ENCODE data around the gene ANO9. TPM values are rescaled to one million over a fixed set of nuclear protein-coding genes. Genes with fewer than 3 reads are reported as not detected.

ANO9 gene
- total RNA-seq, 4 donors from 2014 or later: 0.79 to 3.6 (median 3.1) TPM

DNA sequence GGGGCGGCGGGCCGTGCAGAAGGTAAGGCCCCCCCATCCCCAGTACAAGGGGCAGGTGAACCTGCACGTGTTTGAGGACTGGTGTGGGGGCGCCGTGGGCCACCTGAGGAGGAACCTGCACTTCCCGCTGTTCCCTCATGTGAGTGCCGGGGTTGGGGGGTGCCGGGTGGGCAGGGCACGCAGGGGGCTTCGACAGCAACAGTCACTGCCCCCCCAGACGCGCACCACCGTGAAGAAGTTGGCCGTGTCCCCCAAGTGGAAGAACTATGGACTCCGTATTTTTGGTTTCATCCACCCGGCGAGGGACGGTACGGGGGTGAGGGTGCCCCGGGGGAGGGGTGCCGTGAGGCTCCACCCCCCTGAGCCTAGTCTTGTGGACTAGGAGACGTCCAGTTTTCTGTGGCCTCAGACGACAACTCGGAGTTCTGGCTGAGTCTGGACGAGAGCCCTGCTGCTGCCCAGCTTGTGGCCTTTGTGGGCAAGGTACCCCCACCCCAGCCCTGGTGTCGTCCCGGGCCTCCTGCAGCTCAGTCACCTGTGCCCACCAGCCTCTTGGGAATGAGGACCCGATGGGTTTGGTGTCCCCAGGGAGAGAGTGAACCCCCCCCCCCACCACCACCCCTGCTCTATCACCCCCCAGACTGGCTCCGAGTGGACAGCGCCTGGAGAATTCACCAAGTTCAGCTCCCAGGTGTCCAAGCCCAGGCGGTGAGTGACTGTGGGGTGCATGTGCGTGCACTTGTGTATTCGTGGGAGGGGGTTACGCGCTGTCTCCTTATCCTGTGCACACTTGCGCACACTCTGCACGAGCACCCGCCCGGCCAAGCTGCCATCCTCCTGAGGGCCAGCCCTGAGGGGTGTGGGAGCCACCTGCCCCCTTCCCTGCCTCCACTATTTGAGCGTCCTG lies 68.7 kb downstream of the ANO9 start:
- ATAC-seq (ENCODE audit: low FRiP score): no peak
- TF ChIP-seq, protein P1, sequence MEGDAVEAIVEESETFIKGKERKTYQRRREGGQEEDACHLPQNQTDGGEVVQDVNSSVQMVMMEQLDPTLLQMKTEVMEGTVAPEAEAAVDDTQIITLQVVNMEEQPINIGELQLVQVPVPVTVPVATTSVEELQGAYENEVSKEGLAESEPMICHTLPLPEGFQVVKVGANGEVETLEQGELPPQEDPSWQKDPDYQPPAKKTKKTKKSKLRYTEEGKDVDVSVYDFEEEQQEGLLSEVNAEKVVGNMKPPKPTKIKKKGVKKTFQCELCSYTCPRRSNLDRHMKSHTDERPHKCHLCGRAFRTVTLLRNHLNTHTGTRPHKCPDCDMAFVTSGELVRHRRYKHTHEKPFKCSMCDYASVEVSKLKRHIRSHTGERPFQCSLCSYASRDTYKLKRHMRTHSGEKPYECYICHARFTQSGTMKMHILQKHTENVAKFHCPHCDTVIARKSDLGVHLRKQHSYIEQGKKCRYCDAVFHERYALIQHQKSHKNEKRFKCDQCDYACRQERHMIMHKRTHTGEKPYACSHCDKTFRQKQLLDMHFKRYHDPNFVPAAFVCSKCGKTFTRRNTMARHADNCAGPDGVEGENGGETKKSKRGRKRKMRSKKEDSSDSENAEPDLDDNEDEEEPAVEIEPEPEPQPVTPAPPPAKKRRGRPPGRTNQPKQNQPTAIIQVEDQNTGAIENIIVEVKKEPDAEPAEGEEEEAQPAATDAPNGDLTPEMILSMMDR (IDR thresholded peaks at IDR 0.05): no peak
- no peak for DNase-seq (ENCODE audit: low spot score)

DNA sequence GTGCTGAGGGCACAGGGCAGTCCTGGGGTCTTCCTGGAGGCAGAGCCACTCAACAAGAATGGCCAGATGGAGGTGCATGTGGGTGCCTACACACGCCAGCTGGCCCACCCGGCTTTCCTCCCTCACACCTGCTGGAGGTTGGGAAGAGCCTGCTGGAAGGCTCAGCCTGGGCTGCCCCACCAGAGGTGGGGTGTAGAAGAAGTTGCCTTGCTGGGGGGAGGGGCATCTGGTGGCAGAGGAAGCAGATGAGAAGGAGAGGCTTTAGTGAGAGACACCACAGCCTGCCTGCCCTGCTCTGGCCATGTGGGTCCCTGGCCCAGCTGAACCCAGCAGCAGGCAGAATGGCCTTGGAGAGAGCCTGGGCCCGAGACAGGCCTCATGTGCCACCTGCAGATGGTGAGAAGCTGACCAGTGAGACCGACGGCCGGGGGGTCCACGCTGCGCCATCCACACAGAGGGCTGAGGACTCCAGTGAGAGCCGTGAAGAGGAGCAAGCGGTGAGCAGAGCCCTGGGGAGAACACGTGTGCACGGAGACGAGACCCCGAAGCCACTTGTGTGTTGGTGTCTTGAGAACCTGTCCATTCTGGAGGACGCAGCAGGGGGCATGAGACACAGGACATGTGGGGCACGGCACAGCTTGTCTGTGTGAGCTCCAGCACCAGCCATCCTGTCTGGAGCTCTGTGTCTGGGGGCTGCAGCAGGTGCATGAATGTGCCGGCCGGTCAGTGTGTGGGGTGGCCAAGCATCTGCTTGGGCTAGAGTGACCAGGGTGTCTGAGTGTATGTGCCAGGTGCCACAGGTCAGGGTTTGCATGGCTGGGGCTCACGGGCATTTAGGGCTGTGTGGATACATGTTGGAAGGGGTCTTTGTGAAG lies 69.9 kb downstream of the ANO9 start:
- TF ChIP-seq, protein P1 (IDR thresholded peaks at IDR 0.05): no peak
- ATAC-seq (ENCODE audit: low FRiP score) (no peak), DNase-seq (ENCODE audit: low spot score) (no peak)

DNA sequence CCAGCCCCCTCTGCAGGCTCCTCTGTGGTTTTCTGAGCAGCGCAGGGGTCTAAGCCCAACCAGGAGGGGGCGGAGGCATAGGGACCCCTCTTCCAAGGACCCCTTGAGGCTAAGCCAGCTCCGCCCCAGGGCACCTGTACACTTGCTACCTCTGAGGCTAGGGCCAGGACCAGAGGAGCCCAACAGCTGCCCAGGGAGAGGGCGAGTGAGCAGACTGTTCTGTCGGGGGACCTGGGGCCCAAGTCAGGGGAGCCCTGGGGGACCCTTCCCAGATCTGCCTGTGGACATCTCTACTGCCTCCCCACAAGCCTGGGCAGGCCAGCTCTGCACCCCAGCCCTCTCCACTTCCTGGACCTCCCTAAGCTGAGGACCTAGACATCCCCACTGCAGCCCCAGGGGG lies 70.8 kb downstream of the ANO9 start:
- TF ChIP-seq, protein P1 (IDR thresholded peaks at IDR 0.05): no peak
- ATAC-seq (ENCODE audit: low FRiP score): no peak

DNA sequence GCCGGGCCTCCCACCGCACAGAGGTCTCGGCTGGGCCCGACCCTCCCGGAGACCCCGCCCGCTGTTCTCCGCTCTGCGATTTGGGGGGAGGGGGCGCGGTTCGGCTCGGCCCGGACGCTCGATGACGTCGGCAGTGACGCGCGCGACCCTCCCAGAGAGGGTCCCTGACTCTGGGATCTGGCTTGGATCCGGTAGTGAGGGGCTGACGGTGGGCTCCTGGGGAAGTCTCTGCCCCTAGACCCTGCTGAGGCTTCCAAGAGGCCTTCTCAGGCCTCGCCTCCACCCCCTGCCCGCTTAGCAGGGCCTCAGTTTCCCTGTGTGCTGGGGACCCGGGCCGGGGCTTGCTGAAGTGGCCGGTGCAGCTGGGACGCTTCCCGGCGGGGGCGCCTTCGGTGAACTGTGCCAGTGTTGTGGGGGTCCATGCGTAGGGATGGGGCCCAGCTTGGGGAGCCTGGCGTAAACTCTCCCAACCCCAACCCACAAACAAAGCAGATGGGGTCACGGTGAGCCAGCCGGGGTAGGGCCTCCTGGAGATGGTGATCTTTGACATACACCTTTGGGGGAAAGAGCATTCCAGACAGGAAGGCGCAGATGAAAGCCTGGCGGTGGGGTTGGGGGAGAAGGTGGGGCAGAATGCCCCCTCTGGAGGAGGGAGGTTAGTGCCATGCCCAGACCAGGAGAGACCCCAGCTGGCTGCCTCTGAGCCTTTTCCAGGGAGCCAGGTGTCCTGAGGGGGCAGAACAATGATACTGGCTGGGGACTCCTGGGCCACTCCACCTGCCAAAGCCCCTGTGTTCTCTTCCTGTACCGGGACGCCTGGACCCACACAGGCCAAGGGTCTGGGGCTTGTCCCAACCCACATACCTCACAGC lies 71.5 kb downstream of the ANO9 start:
- DNase-seq (ENCODE audit: low spot score) (no peak), ATAC-seq (ENCODE audit: low FRiP score) (no peak)
- TF ChIP-seq, protein P1 (IDR thresholded peaks at IDR 0.05): no peak

More for the DNA sequence above, 70.8 kb downstream of the ANO9 start:
- no peak for DNase-seq (ENCODE audit: low spot score)

DNA sequence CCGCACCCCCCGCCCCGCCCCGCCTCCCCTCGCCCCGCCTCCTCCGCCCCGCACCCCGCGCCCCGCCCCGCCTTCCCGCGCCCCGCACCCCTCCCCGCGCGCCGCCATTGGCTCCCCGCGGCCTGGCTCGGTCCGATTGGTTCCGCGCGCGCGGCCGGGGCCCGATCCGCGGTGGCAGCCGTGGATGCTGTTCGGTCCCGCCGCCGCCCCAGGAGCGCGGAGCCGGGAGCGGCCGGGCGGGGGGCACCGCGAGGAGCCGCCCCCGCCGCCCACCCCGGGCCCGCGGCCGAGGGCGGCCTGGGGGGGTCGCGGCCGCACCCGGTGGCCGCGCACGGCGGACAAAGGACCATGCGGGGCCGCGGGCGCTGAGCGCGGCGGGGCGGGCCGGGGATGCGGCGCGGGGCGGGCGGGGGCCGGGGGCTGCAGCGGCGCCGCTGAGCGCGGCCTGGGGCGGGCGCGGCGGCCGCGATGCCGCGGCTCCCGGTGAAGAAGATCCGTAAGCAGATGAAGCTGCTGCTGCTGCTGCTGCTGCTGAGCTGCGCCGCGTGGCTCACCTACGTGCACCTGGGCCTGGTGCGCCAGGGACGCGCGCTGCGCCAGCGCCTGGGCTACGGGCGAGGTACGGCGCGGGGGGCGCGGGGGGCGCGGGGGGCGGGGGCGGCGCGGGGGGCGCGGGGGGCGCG lies 72.3 kb downstream of the ANO9 start, which contains the start of gene B4GALNT4:
Gene B4GALNT4, plus strand, starts transcription at position 164 of the 683 bp plus-strand sequence. Its CDS starts 305 bp downstream, at position 469.
- ATAC-seq (ENCODE audit: low FRiP score): no peak
- no peak for DNase-seq (ENCODE audit: low spot score)
- TF ChIP-seq, protein P1 (IDR thresholded peaks at IDR 0.05): no peak
